Measurements from ENCODE around the gene GRIK3.

GRCh38 chr1:36989241-36989640 lies 45.1 kb downstream of the GRIK3 start:
- TF ChIP-seq BHLHE40 (IDR thresholded peaks at IDR 0.05; ENCODE audit: borderline replicate concordance): no peak
- no peak for TF ChIP-seq SUZ12 (IDR thresholded peaks at IDR 0.05)
- TF ChIP-seq HDGF (IDR thresholded peaks at IDR 0.05; ENCODE audit: borderline replicate concordance): no peak
- TF ChIP-seq TARDBP (IDR thresholded peaks at IDR 0.05): no peak
- TF ChIP-seq PKNOX1 (IDR thresholded peaks at IDR 0.05): no peak
- TF ChIP-seq ELF4 (IDR thresholded peaks at IDR 0.05): no peak
- TF ChIP-seq ARNT (IDR thresholded peaks at IDR 0.05): no peak
- no peak for TF ChIP-seq SP1 (IDR thresholded peaks at IDR 0.05)

Data from HEK293T (cell line).